ENCODE measurements around the gene TLR9.
"Not testable (repeated sequence)": the region's sequence is repeated elsewhere in the genome, so short reads cannot be mapped to it uniquely, and the experiment has no call there.

Gene TLR9

GRCh38 chr3:52194485-52195290 is 30.8 kb downstream of the TLR9 start:
- DNase-seq = no peak

- DNase-seq = no peak
Measured at GRCh38 chr3:52193065-52193464, 32.4 kb downstream of the TLR9 start.

GRCh38 chr3:52191663-52192062 is 33.8 kb downstream of the TLR9 start:
- DNase-seq = no peak

GRCh38 chr3:52190294-52191074 is 35.0 kb downstream of the TLR9 start:
- no peak for DNase-seq

- DNase-seq = no peak
Measured at GRCh38 chr3:52188556-52188955, 36.9 kb downstream of the TLR9 start.

GRCh38 chr3:52186729-52187128 is 38.7 kb downstream of the TLR9 start:
- no peak for DNase-seq

- no peak for DNase-seq
Measured at GRCh38 chr3:52185837-52186236, 39.6 kb downstream of the TLR9 start.

- no peak for DNase-seq
Measured at GRCh38 chr3:52185311-52185710, 40.1 kb downstream of the TLR9 start.

- no peak for DNase-seq
Measured at GRCh38 chr3:52184690-52185089, 40.8 kb downstream of the TLR9 start.

GRCh38 chr3:52183786-52184445 is 41.5 kb downstream of the TLR9 start:
- no peak for DNase-seq

- no peak for DNase-seq
Measured at GRCh38 chr3:52182691-52183090, 42.8 kb downstream of the TLR9 start.

GRCh38 chr3:52182196-52182595 is 43.2 kb downstream of the TLR9 start:
- no peak for DNase-seq

- DNase-seq = no peak
Measured at GRCh38 chr3:52181543-52181942, 43.9 kb downstream of the TLR9 start.

- DNase-seq = no peak
Measured at GRCh38 chr3:52178537-52178936, 46.9 kb downstream of the TLR9 start.

GRCh38 chr3:52178126-52178525 is 47.3 kb downstream of the TLR9 start:
- DNase-seq = not testable (repeated sequence)

GRCh38 chr3:52177701-52178042 is 47.8 kb downstream of the TLR9 start:
- no peak for DNase-seq

GRCh38 chr3:52176951-52177700 is 48.3 kb downstream of the TLR9 start:
- DNase-seq = peak; percentile 45

- DNase-seq = no peak
Measured at GRCh38 chr3:52176180-52176752, 49.2 kb downstream of the TLR9 start.

- no peak for DNase-seq
Measured at GRCh38 chr3:52175416-52176179, 49.8 kb downstream of the TLR9 start.

GRCh38 chr3:52174896-52175295 is 50.5 kb downstream of the TLR9 start:
- DNase-seq = no peak

- no peak for DNase-seq
Measured at GRCh38 chr3:52173101-52173500, 52.3 kb downstream of the TLR9 start.

- DNase-seq = no peak
Measured at GRCh38 chr3:52172262-52172757, 53.1 kb downstream of the TLR9 start.

Data from SHP77 treated with DMSO at 0.1 percent for 48 hours (cell line).